CD1c-positive myeloid dendritic cell (primary cell): ENCODE data around the gene SLC22A17.
"Not testable (repeated sequence)": the region's sequence is repeated elsewhere in the genome, so short reads cannot be mapped to it uniquely, and the experiment has no call there.

Experiments used
- DNase-seq: peaks from one replicate; pipeline ENCODE4 v3.0.0-alpha.2; 2016; ENCODE audit errors: extremely low spot score

Gene SLC22A17

DNA sequence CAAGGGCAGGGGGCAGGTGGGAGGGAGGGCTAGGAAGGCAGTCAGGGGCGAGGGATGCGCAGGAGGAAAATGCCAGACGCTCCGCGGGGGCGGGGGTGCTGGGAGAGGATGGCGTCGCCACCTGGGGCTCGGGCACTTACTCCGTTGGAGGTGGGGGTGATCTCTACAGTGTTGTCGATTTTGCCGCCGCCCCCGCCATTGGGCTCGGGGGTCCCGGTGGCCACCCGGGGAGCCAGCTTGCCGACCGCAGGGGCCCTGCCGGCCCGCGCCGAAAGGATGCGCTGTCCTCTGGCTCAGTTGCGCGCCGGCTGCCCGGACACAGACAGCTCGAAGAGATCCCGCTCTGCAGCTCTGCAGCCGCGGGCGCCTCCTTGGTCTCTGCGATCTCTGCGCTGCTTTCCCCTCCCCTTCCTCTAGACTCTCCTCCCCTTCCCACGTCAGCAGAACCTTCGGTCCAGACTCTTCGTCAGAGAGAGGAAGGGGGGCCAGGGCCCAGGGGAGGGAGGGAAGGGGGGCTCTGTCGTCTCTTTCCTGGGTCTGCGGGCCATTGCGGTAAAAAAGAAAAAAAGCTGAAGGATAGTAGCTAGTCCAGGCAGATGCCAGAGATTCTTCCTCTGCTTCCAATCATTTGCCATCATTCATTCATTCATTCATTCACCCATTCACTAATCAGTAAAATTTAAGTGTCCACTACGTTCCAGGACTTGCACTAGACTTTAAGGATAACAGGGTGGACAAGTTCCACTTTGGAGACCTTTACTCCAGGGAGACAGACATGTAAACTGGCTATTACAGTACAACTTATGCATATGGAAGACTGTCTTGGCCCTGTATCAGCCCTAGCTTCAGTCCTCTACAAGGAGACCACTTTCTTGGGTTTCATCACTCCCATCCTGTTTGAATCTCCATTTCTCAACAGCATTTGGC lies at the start of gene SLC22A17:
Gene SLC22A17 (minus strand): TSS at position 382 of the 927 bp plus-strand sequence.
- peak; percentile 5 for DNase-seq

DNA sequence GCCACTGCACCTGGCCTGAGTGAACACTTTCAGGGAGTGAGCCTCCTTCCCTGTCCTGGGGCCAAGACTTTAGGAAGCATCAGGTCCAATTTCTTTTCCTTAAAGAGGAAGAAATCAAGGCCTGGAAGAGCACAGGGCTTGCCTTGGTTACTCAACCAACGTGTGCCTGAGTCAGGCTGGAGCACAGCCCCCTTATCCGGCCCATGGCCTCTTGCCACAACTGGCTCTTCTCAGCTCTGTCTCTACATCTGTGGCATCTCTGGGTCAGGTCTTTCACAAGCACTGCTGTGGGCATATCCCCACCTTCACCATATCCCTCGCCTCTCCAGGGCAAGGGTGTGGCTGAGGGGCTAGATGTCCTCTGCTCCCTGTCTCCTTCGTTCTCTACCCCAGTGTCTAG lies 48.6 kb upstream of the SLC22A17 start:
- DNase-seq = no peak

DNA sequence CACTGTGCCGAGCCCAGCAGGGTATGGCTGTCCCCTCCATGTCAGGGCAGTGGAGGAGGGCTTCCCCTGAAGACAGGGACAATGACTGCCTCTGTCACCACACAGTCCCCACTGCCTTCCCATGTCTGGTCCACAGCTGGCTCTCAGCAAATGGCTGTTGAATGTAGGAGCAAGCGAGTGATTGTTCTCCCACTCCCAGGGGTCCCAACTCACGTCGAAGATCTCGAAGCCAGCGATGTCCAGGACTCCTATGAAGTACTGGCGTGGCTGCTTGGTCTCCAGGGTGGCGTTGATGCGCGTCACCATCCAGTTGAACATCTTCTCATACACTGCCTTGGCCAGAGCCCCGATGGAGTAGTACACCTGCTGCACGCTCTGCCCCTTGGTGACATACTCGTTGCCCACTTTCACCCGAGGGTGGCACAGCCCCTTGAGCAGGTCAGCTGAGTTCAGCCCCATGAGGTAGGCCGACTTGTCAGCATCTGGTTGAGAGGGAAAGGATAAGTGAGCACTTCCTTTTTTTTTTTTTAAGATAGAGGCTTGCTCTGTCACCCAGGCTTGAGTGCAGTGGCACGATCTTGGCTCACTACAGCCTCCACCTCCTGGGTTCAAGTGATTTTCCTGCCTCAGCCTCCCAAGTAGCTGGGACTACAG lies 47.9 kb upstream of the SLC22A17 start:
- DNase-seq = not testable (repeated sequence)

DNA sequence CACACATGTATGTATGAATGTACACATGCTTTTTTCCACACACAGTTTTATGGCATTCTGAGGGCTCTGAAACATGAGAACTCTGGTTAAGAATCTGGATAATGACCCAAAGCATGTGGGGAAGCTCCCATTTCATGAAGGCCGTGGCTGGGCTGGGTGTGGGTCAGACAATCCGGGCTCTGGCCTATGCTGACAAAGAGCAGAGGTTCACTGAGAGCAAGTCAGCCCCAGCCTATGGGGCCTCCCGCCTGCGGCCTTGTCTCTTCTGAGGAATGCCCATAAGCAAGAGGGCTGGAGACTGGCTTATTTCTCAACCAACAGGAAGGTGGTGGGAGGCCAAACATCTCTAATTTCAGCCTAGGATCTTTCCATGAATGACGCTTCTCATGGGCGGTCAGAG lies 46.9 kb upstream of the SLC22A17 start:
- DNase-seq = no peak

DNA sequence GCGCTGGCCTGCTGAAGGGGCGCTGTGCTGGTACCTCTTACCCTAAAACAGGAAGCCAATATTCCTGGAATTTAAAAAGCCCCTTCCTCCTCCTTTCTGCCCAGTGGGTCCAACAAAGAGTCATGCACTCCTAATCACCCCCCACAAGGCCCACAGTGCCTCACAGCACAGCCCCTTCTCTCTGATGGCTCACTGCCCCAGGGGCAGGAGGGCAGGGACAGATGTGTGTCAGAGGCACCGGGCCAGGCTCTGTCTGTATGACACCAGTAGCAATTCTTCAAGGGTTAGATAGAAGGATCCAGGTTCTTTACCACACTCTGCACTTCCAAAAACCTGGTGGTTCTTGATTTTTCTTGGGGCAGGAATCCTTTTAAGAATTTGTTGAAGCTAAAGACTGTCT lies 46.4 kb upstream of the SLC22A17 start:
- no peak for DNase-seq

DNA sequence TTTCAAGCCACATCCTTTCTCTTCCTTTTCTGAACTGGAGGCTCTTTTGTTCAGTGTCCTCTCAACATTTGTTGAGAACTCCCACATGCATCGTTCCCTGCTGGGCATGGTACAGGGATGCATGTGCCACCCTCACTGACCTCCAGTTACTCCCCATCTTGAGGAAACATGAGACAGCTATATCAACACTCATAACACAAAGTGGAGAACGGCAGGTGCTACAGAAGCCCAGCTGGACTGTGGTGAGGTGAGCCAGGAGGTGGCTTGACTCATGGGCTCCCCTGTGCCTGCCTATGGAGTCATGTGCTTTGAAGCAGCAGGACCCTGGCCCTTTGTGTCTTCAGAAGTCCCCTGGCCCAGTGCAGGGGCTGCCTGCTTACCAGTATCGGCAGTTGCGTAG lies 45.7 kb upstream of the SLC22A17 start:
- DNase-seq = no peak

DNA sequence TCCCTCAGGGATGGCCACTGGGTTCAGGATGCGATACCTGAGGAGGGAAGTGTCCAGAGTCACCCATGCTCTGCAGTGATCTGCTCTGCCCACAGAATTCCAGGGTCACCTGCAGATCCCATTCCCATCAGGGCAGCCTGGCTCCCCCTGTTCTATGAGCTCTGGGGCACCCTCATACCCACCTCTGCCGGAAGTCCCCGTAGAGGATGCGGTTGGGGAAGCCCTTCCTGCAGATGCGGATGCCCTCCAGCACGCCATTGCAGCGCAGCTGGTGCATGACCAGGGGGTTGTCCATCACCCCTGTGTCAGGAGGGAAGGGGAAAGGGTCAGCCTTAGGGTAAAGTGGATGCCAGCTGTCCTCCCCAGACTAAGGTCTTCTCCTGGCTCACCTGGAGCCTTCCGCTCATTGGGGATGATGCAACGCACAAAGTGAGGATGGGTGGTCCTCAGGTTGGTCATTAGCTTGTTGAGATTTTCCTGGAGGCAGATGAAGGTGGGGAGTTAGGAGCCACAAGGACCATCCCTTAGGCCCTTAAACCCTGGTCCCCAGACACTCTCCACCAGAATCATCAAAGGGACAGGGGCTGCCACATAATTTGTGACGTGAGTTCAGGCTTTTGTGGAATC lies 44.2 kb upstream of the SLC22A17 start:
- no peak for DNase-seq

DNA sequence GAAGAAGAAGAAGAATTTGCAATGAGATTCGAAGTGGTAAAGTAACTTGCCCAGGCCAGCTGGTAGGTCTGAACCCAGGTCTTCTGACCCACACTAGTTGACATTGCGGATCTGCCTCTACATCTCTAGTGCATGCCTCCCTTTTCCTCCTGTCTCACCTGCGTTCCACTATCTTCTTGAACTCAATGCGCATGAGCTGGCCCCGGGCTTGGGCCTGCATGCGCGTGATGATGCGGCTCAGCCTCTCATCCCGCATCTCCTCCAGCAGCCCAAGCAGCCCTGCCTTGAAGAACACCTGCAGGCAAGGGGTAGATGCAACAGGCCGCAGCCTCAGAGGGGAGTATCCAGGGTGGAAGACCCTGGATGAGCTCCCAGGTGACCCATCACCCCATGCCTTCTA lies 43.4 kb upstream of the SLC22A17 start:
- DNase-seq = no peak

DNA sequence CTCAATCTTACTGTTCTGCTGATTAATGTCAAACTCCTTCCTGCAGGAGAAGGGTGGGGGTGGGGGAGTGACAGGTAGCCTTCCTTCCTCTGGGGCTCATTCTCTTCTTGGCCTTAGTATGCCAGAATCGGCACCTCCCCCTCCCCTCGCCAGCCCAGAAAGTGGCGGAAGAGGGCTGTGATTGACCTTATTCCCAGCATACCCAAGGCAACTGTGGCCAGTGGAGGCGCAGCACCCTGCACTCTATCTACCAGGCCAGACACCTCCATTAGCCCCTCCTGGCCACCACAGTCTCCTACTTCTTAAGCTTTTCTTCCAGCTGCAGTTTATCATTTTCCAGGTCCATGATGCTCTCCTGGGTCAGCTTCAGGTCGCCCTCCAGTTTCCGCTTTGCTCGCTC lies 39.9 kb upstream of the SLC22A17 start:
- no peak for DNase-seq

DNA sequence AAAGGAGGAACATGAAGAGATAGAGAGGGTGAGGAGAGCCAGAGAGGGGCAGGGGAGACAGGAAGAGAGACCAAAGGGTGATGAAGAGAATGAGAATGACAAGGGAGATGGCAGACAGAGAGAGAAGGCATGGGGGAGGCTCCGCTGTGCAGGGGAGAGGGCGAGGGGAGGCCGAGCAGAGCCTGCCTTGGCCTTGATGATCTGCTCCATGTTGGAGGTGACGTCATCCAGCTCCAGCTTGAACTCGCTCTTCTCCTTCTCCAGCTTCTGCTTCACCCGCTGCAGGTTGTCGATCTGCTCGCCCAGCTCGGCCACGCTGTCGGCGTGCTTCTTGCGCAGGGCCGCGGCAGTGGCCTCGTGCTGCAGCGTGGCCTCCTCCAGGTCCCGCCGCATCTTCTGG lies 37.2 kb upstream of the SLC22A17 start:
- DNase-seq = not testable (repeated sequence)

DNA sequence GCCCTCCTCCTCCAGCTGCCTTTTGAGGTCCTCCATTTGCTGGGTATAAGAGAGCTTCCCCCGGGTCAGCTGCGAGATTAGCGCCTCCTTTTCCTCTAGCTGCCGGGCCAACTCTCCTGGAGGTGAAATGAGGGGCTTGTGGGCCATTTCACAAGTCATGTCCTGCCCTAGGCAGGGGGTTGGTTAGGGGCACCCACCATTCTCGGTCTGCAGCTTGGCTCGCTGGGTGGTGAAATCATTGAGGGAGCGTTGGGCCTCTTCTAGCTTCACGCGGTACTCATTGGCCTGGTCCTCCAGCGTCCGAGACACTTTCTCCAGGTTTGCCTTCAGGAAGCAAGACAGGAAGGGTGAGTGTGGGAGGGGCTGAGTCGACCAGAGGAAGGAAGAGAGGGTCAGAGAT lies 36.7 kb upstream of the SLC22A17 start:
- no peak for DNase-seq

DNA sequence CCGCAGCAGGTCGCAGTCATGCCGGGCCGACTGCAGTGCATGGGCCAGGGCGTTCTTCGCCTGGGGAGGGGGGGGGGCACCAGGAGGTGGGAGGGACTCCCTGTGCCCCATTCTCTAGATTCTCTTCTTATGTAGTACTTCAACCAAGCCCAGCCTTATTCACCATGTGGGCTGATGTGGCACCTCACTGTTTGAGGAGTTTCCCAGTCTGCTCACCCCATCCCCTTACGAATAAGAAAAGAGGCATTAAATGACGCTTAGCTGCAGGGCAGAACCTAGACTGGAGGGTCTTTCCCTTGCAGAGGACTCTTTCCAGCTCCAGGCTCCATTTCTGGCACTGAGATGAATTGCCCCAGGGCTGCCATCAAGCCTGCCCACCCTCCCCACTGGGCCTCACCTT lies 36.3 kb upstream of the SLC22A17 start:
- DNase-seq = no peak

DNA sequence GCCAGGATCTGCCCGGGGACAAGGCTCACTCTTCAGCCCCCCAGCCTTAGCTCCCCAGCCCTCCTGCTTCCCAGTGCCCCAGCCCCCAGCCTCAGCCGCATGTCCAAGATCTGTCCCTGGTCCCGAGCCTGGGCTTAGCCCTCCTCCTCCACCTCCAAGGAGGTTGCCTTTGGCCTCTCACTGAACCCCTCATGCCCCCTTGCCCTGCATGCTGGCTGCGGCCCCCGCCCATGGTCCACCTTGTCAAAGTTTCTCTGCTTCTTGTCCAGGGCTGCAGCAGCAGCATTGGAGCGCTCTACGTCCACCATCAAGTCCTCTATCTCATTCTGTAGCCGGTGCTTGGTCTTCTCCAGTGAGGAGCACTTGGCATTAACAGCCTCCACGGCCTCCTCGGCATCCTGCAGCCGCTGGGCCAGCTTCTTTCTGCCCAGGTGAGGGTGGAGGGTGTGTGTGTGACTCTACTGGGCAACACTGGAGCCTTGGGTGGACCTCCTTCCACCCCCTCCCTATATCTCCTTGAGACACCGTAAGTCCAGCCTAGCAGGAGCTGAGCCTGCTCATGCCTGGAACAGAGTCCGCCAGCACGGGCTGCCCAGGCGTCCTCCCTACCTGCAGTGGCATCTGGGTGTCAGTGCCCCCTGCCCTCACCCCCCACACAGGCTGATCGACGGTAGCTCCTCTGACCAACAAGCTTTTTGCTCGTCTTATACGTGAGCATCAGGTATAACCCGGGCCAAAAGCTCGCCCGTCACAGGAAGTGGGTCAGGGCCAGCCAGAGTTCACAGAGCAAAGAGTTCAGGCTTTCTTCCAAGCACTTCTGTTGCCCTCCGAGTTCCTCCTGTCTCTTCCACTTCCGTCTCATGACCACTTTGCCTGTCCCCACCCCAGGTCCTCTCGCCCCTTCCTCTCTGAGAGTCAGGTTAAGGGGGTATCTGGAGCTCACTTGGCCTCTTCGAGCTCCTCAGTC lies 35.5 kb upstream of the SLC22A17 start:
- DNase-seq = no peak

DNA sequence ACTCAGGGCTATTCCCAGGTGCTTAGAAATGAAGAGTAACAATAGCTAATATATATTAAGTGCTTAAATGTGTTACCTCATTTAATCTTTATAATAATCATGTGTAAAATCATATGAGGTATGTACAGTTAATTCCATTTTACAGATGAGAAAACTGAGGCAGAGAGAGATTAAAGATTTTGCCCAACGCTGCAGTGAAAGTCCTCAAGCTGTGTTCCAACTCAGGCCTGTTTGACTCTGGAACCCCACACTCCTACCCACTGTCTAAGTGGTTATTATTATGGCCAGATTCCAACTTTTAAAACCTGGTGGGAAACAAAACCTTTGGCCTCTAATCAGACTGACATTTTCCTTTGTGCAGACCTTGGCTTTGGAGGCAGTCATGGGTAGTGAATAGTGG lies 34.3 kb upstream of the SLC22A17 start:
- DNase-seq = no peak

DNA sequence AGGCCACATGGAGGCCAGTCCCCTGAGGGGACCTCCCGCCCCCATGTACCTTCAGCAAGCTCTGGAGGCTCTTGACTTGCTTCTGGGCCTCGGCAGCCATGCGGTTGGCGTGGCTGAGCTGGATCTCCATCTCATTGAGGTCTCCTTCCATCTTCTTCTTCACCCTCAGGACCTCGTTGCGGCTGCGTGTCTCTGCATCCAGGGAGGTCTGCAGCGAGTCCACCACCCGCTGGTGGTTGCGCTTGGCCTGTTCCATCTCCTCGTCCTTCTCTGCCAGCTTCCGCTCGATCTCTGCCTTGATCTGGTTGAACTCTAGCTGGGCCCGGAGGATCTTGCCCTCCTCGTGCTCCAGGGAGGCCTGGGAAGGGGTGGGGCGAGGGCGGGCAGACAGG lies 33.6 kb upstream of the SLC22A17 start:
- not testable (repeated sequence) for DNase-seq

DNA sequence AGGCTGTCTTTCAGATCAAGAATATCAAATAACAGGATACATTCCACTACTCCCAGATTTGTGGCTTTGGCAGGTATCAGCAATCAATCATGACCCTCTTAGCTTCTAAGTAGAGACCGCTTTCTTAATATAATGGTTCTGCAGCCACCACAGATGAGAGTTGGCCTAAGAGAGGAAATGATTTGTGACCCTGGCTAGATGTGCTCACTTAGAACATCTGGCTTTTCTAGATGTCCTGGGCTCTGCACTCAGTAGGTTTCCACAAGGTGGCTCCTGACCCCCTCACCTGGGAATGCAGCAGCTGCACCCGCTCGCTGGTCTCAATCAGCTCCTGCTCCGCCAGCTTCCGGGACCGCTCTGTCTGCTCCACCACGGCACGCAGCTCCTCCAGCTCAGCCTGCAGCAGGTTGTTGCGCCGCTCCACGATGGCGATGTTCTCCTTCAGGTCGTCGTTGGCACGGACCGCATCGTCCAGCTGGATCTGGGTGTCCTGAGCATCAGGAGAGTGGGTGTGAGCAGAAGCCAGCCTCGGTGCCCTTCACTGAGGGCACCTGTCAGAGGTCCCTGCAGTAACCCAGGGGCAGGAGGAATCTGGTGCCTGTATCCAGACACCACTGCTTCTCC lies 33.1 kb upstream of the SLC22A17 start:
- DNase-seq = no peak

DNA sequence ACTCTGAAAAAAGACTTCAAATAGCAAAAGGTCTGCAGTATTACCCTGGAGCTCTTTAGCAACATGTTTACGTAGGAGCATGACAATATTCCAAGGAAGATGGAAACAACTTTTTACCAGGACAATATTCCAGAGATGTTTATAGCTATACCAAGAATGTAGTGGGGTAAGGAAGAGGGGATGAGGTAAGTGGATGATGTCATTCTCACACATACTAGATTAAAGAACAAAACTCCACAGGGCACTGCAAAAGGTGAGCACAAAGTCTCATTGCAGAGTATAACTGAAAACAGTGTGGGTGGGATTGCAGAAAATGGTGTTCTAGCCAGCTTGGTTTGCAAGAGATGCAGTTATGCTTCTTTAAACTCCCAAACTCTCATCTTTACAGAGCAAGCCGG lies 32.6 kb upstream of the SLC22A17 start:
- DNase-seq = no peak

DNA sequence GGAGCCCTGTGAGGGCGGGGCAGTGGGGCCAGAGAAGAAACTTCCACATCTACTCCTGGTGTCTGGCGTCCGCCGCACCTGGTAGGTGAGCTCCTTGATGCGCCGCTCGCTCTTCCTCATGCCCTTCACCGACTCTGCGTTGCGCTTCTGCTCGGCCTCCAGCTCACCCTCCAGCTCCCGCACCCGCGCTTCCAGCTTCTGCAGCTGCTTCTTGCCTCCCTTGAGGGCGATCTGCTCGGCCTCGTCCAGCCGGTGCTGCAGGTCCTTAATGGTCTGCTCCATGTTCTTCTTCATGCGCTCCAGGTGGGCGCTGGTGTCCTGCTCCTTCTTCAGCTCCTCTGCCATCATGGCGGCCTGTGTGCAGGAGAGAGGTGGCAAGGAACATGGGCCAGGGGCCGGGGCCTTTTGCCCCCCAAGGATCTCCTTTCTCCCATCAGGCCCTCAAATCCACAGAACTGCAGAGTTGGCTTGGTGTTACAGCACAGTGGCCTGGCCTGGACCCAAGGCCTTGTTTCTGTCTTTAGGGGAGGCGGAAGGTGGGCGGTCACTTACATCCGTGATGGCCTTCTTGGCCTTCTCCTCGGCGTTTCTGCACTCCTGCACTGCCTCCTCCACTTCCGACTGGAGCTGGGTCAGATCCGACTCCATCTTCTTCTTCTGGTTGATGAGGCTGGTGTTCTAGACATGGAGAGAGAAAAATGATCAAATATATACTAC lies 31.8 kb upstream of the SLC22A17 start:
- no peak for DNase-seq

DNA sequence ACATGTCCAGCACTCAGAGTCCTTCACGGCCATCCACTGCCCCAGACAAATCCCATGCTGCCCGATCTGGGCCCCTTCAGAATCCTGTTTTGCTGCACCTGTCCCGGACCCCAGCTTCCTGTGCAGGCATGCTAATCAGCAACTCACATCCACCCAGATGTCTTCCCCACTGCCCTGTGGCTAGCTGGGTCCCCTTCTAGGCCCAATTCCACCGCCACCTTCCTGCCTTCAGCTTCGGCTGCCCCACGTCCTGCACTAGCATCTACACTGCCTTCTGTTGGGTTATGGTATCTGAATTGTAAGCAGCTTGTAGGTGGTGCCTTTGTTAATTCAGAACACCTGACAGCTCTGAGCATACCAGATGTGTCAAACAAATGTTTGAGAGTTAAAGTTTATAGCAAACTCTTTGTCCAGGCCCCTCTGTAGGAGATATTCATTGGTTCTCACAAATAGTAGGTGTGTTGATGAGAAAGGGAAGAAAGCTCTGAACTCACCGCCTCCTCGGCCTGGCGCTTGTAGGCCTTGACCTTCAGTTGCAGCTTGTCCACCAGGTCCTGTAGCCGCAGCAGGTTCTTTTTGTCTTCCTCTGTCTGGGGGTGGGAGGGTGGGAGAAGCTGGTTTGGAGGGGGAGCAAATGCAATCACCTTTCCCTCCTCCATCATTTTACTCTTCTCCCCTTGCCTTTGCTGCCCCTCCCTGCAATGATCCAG lies 30.2 kb upstream of the SLC22A17 start:
- no peak for DNase-seq

DNA sequence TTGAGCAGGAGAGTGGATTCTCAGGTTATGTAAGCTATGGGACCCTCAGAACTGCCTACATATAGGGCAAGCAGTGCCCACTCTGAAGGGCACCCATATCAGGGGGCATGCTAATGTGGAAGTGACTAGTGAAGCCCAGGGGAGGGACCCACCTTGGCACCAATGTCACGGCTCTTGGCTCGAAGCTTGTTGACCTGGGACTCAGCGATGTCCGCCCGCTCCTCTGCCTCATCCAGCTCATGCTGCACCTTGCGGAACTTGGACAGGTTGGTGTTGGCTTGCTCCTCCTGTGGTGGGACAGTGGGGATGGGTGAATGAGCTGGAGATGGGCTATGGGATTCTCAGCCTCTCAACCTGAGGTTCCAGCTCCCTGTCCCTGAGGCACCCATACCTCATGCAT lies 29.6 kb upstream of the SLC22A17 start:
- DNase-seq = no peak
